Suprapubic skin (tissue), 4 donors: Measurements from ENCODE around the gene AGTPBP1. TPM values are rescaled to one million over a fixed set of nuclear protein-coding genes. Genes with fewer than 3 reads are reported as not detected.

Source experiments
- DNase-seq, 2 donors: peaks; one replicate each; pipeline ENCODE4 v3.0.0-alpha.2; 2019; ENCODE audit warnings: low spot score in 2 of 2
- H3K27ac ChIP-seq: fragments of 200-600 bp; sonication (generic); one replicate; pipeline ENCODE4 v1.5.1; 2019
- H3K27me3 ChIP-seq: fragments of 200-600 bp; sonication (generic); one replicate; pipeline ENCODE4 v1.5.1; 2019
- H3K36me3 ChIP-seq: fragments of 200-600 bp; sonication (generic); one replicate; pipeline ENCODE4 v1.5.1; 2019
- H3K4me1 ChIP-seq: fragments of 200-600 bp; sonication (generic); one replicate; pipeline ENCODE4 v1.5.1; 2019
- H3K4me3 ChIP-seq: fragments of 200-600 bp; sonication (generic); one replicate; pipeline ENCODE4 v1.5.1; 2019; ENCODE audit warnings: mild to moderate bottlenecking
- H3K9me3 ChIP-seq: fragments of 200-600 bp; sonication (generic); one replicate; pipeline ENCODE4 v1.5.1; 2019
- CTCF ChIP-seq, 2 donors: fragments of 200-600 bp in 1 of 2; fragments of 450-650 bp in 1 of 2; sonication (generic) in 1 of 2; IDR thresholded peaks; one replicate each; pipeline ENCODE4 v1.5.1; 2016 to 2019; ENCODE audit warnings: antibody characterized with exemption in 2 of 2, mild to moderate bottlenecking in 1 of 2, moderate library complexity in 1 of 2
- EP300 ChIP-seq: sonication (generic); formaldehyde crosslinking; IDR thresholded peaks from one replicate; pipeline ENCODE4 v1.6.1; 2017; ENCODE audit warnings: antibody characterized with exemption
- POLR2A ChIP-seq, 2 donors: fragments of 450-650 bp; IDR thresholded peaks; one replicate each; pipeline ENCODE4 v1.6.1; 2017; ENCODE audit warnings: antibody characterized with exemption in 2 of 2, mild to moderate bottlenecking in 2 of 2, moderate library complexity in 2 of 2
- POLR2AphosphoS5 ChIP-seq, 3 donors: sonication (generic); formaldehyde crosslinking; IDR thresholded peaks; one replicate each; pipeline ENCODE4 v1.6.1; 2017; ENCODE audit warnings: antibody characterized with exemption in 3 of 3
- WGBS: methylation state at CpG from one replicate; pipeline ENCODE4 v1.1.5; 2018; 5-methylcytosine and 5-hydroxymethylcytosine counted together
- total RNA-seq, 4 donors: library from RNA; depleted of rRNA; stranded (reverse); fragments of >200 nt; gene quantifications; one replicate each; pipeline ENCODE4 v1.1.0, GENCODE V29; 2016

The AGTPBP1 gene
- total RNA-seq, 4 donors from 2014 or later = 12.0 to 19.4 (median 15.7) TPM

GRCh38 chr9:85602742-85603141 is 139.0 kb downstream of the AGTPBP1 start:
- TF ChIP-seq POLR2AphosphoS5 (IDR thresholded peaks at IDR 0.05) = no peak

GRCh38 chr9:85600675-85601263 is 141.0 kb downstream of the AGTPBP1 start:
- H3K27me3 ChIP-seq = no peaks in the 10 kb centered on the region
- H3K4me1 ChIP-seq = no peaks in the 10 kb centered on the region
- H3K36me3 ChIP-seq = peaks cover 10% of the 10 kb centered on the region
- no peak for TF ChIP-seq POLR2A (IDR thresholded peaks at IDR 0.05)
- no peak for TF ChIP-seq CTCF (IDR thresholded peaks at IDR 0.05)
- no peak for TF ChIP-seq POLR2AphosphoS5 (IDR thresholded peaks at IDR 0.05)
- no peak for TF ChIP-seq EP300
- no peak overlapping the region for H3K4me3 ChIP-seq
- no peak overlapping the region for H3K27ac ChIP-seq
- DNase-seq = no peak
- no peaks in the 10 kb centered on the region for H3K9me3 ChIP-seq
- WGBS = 40% methylated on average over 1 of the region's 8 CpGs

More at GRCh38 chr9:85602742-85603141, 139.0 kb downstream of the AGTPBP1 start:
- Histone ChIP-seq H3K27ac (no peak overlapping the region), H3K4me3 (no peak overlapping the region), H3K9me3 (no peaks in the 10 kb centered on the region), H3K4me1 (no peaks in the 10 kb centered on the region), H3K36me3 (peaks cover 10% of the 10 kb centered on the region), H3K27me3 (no peaks in the 10 kb centered on the region)
- DNase-seq = no peak
- 97% methylated on average over 6 of the region's 6 CpGs for WGBS

GRCh38 chr9:85599540-85600105 is 142.1 kb downstream of the AGTPBP1 start:
- Histone ChIP-seq H3K27ac (no peak overlapping the region), H3K27me3 (no peaks in the 10 kb centered on the region), H3K4me3 (no peak overlapping the region), H3K36me3 (peaks cover 10% of the 10 kb centered on the region), H3K9me3 (no peaks in the 10 kb centered on the region), H3K4me1 (no peaks in the 10 kb centered on the region)
- no peak for TF ChIP-seq CTCF (IDR thresholded peaks at IDR 0.05)
- TF ChIP-seq POLR2A (IDR thresholded peaks at IDR 0.05) = no peak
- no peak for TF ChIP-seq POLR2AphosphoS5 (IDR thresholded peaks at IDR 0.05)
- TF ChIP-seq EP300 = no peak
- no peak for DNase-seq
- 62% methylated on average over 3 of the region's 3 CpGs for WGBS

GRCh38 chr9:85594316-85594715 is 147.4 kb downstream of the AGTPBP1 start:
- Histone ChIP-seq H3K27ac (no peak overlapping the region), H3K36me3 (no peaks in the 10 kb centered on the region), H3K9me3 (no peaks in the 10 kb centered on the region), H3K27me3 (no peaks in the 10 kb centered on the region), H3K4me3 (no peak overlapping the region), H3K4me1 (no peaks in the 10 kb centered on the region)
- no peak for TF ChIP-seq CTCF (IDR thresholded peaks at IDR 0.05)
- no peak for TF ChIP-seq EP300
- no peak for TF ChIP-seq POLR2AphosphoS5 (IDR thresholded peaks at IDR 0.05)
- TF ChIP-seq POLR2A (IDR thresholded peaks at IDR 0.05) = no peak
- no peak for DNase-seq
- WGBS = 95% methylated on average over 3 of the region's 3 CpGs

- no peak for DNase-seq
- H3K9me3 ChIP-seq = no peaks in the 10 kb centered on the region
- H3K4me1 ChIP-seq = no peaks in the 10 kb centered on the region
- no peak overlapping the region for H3K4me3 ChIP-seq
- H3K27ac ChIP-seq = no peak overlapping the region
- H3K27me3 ChIP-seq = no peaks in the 10 kb centered on the region
- peaks cover 8% of the 10 kb centered on the region for H3K36me3 ChIP-seq
- no peak for TF ChIP-seq CTCF (IDR thresholded peaks at IDR 0.05)
- no peak for TF ChIP-seq EP300
- TF ChIP-seq POLR2AphosphoS5 (IDR thresholded peaks at IDR 0.05) = no peak
- TF ChIP-seq POLR2A (IDR thresholded peaks at IDR 0.05) = no peak
- WGBS = 92% methylated on average over 3 of the region's 3 CpGs
These were observed 155.1 kb downstream of the AGTPBP1 start for GRCh38 chr9:85586684-85587083.
